Measurements from ENCODE around the gene TTLL12. TPM values are rescaled to one million over a fixed set of nuclear protein-coding genes. Genes with fewer than 3 reads are reported as not detected.

The TTLL12 gene
- total RNA-seq, 1 experiment from 2014 or later, result 38.8 TPM

DNA sequence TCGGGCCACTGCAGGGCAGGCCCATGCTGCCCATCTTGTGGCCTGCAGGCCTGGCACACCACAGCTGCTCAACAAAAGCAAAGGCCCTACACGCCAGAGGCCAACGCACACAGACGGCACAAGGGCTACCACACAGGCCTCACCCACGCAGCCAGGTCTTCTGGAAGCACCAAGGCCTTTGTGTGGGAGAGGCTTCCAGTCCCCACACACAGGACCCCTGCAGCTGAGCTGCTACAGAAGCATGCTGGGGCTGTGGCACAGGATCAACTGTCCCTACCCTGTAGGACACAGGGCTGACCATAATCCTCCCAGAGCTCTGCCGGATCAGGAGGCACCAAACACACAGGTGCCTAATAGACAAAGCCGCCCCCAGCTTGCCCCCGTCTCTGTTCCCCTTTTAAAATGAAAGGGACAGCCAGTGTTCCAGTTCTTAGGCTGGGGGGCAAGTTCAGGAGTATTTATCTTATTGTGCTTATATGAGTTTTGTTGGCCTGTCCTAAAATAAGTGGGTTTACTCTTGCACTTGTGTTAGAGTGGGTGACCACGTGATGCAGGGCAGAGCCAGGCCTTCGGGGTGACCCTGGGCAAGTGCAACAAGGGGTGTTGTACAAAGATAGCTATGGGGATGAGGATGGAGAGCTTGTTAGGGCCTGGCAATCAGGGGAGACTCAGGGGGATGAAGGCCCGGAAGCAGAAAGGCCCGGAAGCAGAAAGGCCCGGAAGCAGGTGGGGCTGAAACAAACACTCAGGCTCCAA is 5.4 kb downstream of the TTLL12 start:
- no peak for DNase-seq (ENCODE audit: low read depth)

DNA sequence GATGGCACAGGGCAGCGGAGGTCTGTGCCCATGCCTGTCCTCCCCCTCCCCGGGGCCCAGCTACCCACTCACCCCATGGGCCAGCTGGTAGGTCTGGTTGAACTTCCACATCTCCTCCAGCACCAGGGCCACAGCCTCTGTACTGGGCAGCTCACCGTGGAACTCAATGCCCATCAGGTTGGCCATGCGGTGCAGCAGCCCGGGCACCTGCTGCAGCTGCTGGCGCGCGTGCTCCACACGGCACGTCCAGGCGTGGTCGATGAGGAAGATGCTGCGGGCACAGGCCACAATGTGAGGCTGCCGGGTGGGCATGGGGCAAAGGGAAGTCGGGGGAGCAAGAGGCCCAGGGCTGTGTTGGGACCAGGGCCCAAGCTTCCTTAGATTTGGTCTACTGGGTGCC is 6.3 kb downstream of the TTLL12 start:
- DNase-seq (ENCODE audit: low read depth), result no peak
- in situ Hi-C loops (cut with HindIII; ENCODE audit: low pct_unique_long_range_greater_than_20kb, low sequenced_read_pairs), result no loop called here

More for the DNA sequence above, 5.4 kb downstream of the TTLL12 start:
- in situ Hi-C loops (cut with HindIII; ENCODE audit: low pct_unique_long_range_greater_than_20kb, low sequenced_read_pairs), result no loop called here

GRCh38 chr22:43179911-43180195 is 7.1 kb downstream of the TTLL12 start:
- DNase-seq (ENCODE audit: low read depth), result no peak
- in situ Hi-C loops (cut with HindIII; ENCODE audit: low pct_unique_long_range_greater_than_20kb, low sequenced_read_pairs), result no loop called here

GRCh38 chr22:43179146-43179910 is 7.6 kb downstream of the TTLL12 start:
- in situ Hi-C loops (cut with HindIII; ENCODE audit: low pct_unique_long_range_greater_than_20kb, low sequenced_read_pairs), result no loop called here
- DNase-seq (ENCODE audit: low read depth), result no peak

- in situ Hi-C loops (cut with HindIII; ENCODE audit: low pct_unique_long_range_greater_than_20kb, low sequenced_read_pairs), result no loop called here
- no peak for DNase-seq (ENCODE audit: low read depth)
Observed at GRCh38 chr22:43177479-43177878, 9.5 kb downstream of the TTLL12 start.

GRCh38 chr22:43176090-43176489 is 10.8 kb downstream of the TTLL12 start:
- in situ Hi-C loops (cut with HindIII; ENCODE audit: low pct_unique_long_range_greater_than_20kb, low sequenced_read_pairs), result no loop called here
- no peak for DNase-seq (ENCODE audit: low read depth)

GRCh38 chr22:43174941-43175531 is 11.9 kb downstream of the TTLL12 start:
- in situ Hi-C loops (cut with HindIII; ENCODE audit: low pct_unique_long_range_greater_than_20kb, low sequenced_read_pairs), result no loop called here
- DNase-seq (ENCODE audit: low read depth), result no peak

DNA sequence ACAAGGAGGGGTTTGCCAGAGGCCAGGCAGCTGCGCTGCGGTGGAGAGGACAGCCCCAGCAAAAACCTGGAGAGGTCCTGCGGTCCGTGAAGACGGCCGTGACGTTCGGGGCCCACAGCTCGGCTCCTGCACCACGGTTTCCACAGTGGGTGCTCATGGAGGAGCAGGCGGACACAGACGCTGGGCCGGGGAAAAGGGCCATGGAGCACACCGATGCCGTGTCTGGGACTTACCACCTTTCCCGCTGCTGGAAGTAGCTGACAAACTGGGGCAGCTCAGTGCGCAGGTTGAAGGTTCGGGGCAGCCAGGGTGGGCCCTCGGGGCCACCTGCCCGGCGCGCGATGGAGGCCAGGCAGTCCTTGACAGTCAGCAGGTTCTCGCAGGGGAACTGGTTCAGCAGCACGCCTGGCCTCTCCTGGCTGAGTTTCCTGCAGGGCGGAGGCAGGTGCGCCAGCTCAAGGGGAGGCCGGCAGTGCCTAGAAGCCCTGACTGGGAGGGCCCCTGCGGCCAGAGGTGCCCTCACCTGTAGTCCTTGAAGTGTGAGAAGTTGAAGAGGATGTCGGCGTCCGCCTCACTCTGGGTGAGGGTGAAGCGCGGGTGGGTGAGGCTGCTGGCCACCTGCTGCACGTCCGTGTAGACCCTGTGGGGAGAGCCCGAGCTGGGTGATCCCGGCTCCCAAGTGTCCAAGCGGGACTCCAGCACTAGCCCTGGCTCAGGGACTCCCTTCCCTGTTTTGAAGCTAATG is 12.8 kb downstream of the TTLL12 start:
- no peak for DNase-seq (ENCODE audit: low read depth)
- in situ Hi-C loops (cut with HindIII; ENCODE audit: low pct_unique_long_range_greater_than_20kb, low sequenced_read_pairs), result no loop called here

- in situ Hi-C loops (cut with HindIII; ENCODE audit: low pct_unique_long_range_greater_than_20kb, low sequenced_read_pairs), result no loop called here
- DNase-seq (ENCODE audit: low read depth), result no peak
Observed at GRCh38 chr22:43173566-43173965, 13.4 kb downstream of the TTLL12 start.

GRCh38 chr22:43172191-43172590 is 14.7 kb downstream of the TTLL12 start:
- in situ Hi-C loops (cut with HindIII; ENCODE audit: low pct_unique_long_range_greater_than_20kb, low sequenced_read_pairs), result no loop called here
- no peak for DNase-seq (ENCODE audit: low read depth)

DNA sequence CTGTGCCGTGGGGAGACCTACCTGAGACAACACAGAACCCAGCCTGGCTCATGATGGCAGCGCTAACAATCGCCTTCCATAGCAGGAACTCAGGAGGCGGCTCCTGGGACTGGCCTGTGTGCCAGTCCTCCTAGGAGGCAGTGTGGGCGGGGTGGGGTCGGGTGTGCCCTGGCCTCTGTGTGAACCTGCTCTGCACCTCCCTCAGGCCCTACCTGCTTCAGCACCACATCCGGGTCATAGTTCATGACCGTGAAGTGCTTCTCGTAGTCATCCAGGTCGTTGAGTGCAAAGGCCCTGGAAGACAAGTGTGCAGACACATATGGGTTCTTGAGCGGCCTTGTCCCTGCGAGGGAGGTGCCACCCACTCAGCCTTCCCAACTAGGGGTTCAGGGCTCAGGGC is 15.3 kb downstream of the TTLL12 start:
- in situ Hi-C loops (cut with HindIII; ENCODE audit: low pct_unique_long_range_greater_than_20kb, low sequenced_read_pairs), result no loop called here

GRCh38 chr22:43171019-43171491 is 15.9 kb downstream of the TTLL12 start:
- in situ Hi-C loops (cut with HindIII; ENCODE audit: low pct_unique_long_range_greater_than_20kb, low sequenced_read_pairs), result no loop called here
- no peak for DNase-seq (ENCODE audit: low read depth)

More for the DNA sequence above, 15.3 kb downstream of the TTLL12 start:
- DNase-seq (ENCODE audit: low read depth), result no peak

DNA sequence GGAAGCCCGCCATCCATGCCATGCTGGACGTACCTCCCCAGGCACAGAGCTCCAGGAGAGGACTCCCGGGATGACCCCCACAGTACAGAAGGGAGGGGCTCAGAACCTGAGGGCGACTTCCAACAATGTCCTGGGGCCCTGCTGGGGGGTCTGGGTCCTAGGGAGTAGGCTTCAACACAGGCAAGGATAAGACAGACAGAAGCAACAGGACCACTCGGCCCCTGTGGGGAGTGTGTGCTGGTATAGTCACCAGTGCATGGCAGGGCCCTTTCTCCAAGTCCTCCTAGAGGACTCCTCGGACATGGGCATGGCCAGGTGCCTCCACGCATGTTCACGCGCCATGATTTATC is 16.8 kb downstream of the TTLL12 start:
- no peak for DNase-seq (ENCODE audit: low read depth)
- in situ Hi-C loops (cut with HindIII; ENCODE audit: low pct_unique_long_range_greater_than_20kb, low sequenced_read_pairs), result no loop called here

DNA sequence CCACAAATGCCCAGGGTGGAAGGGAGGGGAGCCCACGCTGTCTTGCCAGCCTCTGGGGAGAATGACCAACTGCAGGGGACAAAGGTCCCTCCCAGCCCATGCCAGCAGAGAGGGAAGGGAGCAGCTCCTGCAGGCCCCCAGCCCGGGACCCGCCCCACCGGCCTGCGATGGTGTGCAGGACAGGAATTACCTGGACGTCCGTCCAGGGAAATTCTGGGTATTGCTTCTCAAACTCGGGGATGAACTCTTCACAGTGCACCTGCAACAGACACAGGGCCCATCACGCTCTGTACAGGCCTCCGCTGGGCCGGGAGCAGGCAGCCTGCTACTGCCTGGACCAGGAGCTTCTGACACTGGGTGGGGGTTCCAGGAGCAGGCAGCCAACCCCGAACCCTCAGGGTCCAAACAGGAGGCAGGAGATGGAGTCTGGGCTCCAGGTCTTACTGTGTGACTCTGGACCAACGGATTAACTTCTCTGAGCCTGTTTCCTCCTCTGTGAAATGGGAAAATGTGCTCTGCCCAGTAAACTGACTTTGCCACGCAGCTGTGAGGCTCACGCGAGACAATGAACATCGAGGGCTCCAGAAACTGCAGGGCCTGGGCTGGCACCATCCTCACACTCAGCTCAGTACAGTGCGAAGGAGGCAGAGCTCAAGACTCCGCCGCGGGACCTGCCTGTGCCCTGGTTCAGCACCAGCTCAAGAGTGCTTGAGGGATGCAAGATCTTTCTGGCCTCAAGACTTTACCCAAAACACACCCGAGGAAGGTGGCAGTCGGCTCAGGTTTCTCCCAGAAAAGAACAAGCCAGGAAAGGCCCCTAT is 17.4 kb downstream of the TTLL12 start:
- no peak for DNase-seq (ENCODE audit: low read depth)
- in situ Hi-C loops (cut with HindIII; ENCODE audit: low pct_unique_long_range_greater_than_20kb, low sequenced_read_pairs), result no loop called here

DNA sequence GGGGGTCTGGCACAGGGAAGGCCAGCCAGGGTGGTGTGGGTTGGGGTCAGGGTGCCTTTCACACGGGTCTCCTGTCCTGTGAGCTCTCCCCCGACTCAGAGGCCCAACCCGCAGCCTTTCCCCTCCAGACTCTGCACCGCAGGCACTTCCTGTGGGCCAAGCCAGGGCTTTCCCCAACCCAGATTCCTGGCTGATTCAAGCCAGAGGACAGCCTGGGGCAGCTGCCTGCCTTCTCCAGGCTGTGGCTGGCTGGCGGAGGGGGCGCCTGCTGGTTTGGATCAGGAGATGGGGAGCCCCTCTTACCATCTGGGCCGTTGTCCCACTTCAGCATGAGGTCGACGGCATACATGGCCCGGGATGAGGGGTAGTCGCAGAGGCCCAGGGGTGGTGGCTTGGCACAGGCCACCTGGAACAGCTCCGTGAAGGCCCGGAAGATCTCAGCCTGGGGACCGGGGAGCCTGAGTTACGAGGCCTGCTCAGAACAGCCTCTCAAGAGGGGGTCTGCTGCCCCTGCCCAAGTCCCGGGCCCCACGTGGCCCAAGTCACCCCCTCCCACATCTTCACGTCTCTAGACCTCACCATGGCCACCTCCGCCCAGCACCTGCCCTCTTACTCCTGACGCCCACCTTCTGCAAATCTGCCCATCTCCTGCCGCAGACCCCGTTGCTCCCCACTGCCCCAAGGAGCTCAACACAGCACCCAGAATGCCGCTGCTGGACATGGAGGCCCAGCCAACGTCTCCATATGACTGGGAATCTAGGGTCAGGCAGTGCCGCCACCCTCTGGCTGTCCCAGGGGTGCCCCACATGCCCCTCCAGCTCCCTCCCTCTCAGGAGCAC is 18.2 kb downstream of the TTLL12 start:
- in situ Hi-C loops (cut with HindIII; ENCODE audit: low pct_unique_long_range_greater_than_20kb, low sequenced_read_pairs), result no loop called here
- no peak for DNase-seq (ENCODE audit: low read depth)

- in situ Hi-C loops (cut with HindIII; ENCODE audit: low pct_unique_long_range_greater_than_20kb, low sequenced_read_pairs), result no loop called here
- no peak for DNase-seq (ENCODE audit: low read depth)
Observed at GRCh38 chr22:43167001-43167589, 19.8 kb downstream of the TTLL12 start.

All from Caki2 (cell line).